Ectodermal cell (in vitro differentiated cells): ENCODE data around the gene MYH11. TPM values are rescaled to one million over a fixed set of nuclear protein-coding genes. Genes with fewer than 3 reads are reported as not detected.

Experiments used
- H3K27ac ChIP-seq: 2 replicates; pipeline ENCODE4 v1.7.0; 2013; ENCODE audit warnings: mild to moderate bottlenecking, low read depth, low read length; ENCODE audit not compliant: insufficient read depth, poor library complexity, severe bottlenecking
- H3K27me3 ChIP-seq: 2 replicates; pipeline ENCODE4 v1.7.0; 2013; ENCODE audit warnings: mild to moderate bottlenecking, low read length; ENCODE audit not compliant: insufficient read depth, control insufficient read depth, poor library complexity, severe bottlenecking
- H3K36me3 ChIP-seq: one replicate; pipeline ENCODE4 v1.7.0; 2013; ENCODE audit warnings: low read length; ENCODE audit not compliant: control insufficient read depth, insufficient read depth
- H3K4me1 ChIP-seq: one replicate; pipeline ENCODE4 v1.7.0; 2013; ENCODE audit warnings: low read length; ENCODE audit not compliant: control insufficient read depth, insufficient read depth
- H3K4me3 ChIP-seq: 2 replicates; pipeline ENCODE4 v1.7.0; 2013; ENCODE audit warnings: low read depth, low read length, control low read depth; ENCODE audit not compliant: insufficient read depth
- H3K9me3 ChIP-seq: 2 replicates; pipeline ENCODE4 v1.7.0; 2013; ENCODE audit warnings: mild to moderate bottlenecking, low read length, moderate library complexity; ENCODE audit not compliant: control insufficient read depth
- WGBS, 2 experiments: methylation state at CpG; one replicate each; pipeline ENCODE4 v1.1.7; 2013; ENCODE audit warnings: missing lambda C conversion rate in 2 of 2; 5-methylcytosine and 5-hydroxymethylcytosine counted together
- polyA plus RNA-seq, 4 experiments: library from polyadenylated mRNA; stranded (reverse); fragments of 50-300 nt; gene quantifications; one replicate each; pipeline ENCODE4 v1.2.3, GENCODE V29; 2013

Gene MYH11
- 2.0 TPM for polyA plus RNA-seq (2013, experiment 1 of 4)
- 1.2 TPM for polyA plus RNA-seq (2013, experiment 2 of 4)
- polyA plus RNA-seq (2013, experiment 3 of 4) = 0.80 TPM
- polyA plus RNA-seq (2013, experiment 4 of 4) = 0.97 TPM

GRCh38 chr16:15856901-15857698, at the start of gene MYH11:
MYH11 (minus strand) TSS chr16:15857028; CDS start chr16:15838252, 18,776 bp downstream.
- Histone ChIP-seq H3K9me3 (no peaks in the 10 kb centered on the region), H3K27ac (no peak within 1 kb of the TSS), H3K4me1 (peaks cover 8% of the 10 kb centered on the region), H3K27me3 (peaks cover 58% of the 10 kb centered on the region), H3K4me3 (peak within 1 kb of the TSS; percentile 42), H3K36me3 (no peaks in the 10 kb centered on the region)
- WGBS, 2 experiments = 1% methylated on average over 49 of the region's 49 CpGs

GRCh38 chr16:15906439-15906838, 49.6 kb upstream of the MYH11 start:
- Histone ChIP-seq H3K27me3 (no peaks in the 10 kb centered on the region), H3K36me3 (no peaks in the 10 kb centered on the region), H3K4me1 (no peaks in the 10 kb centered on the region), H3K4me3 (no peak overlapping the region), H3K27ac (no peak overlapping the region), H3K9me3 (no peaks in the 10 kb centered on the region)
- 90 to 91% methylated on average over 2 of the region's 2 CpGs for WGBS, 2 experiments

GRCh38 chr16:15903960-15904359, 47.1 kb upstream of the MYH11 start:
- no peaks in the 10 kb centered on the region for H3K9me3 ChIP-seq
- no peak overlapping the region for H3K4me3 ChIP-seq
- no peak overlapping the region for H3K27ac ChIP-seq
- 96 to 97% methylated on average over 4 to 5 of the region's 5 CpGs for WGBS, 2 experiments
- no peaks in the 10 kb centered on the region for H3K36me3 ChIP-seq
- H3K4me1 ChIP-seq = no peaks in the 10 kb centered on the region
- H3K27me3 ChIP-seq = no peaks in the 10 kb centered on the region

GRCh38 chr16:15900901-15901500, 44.2 kb upstream of the MYH11 start:
- no peaks in the 10 kb centered on the region for H3K36me3 ChIP-seq

GRCh38 chr16:15900357-15900756, 43.5 kb upstream of the MYH11 start:
- H3K27me3 ChIP-seq = no peaks in the 10 kb centered on the region
- no peak overlapping the region for H3K27ac ChIP-seq
- no peaks in the 10 kb centered on the region for H3K4me1 ChIP-seq
- H3K36me3 ChIP-seq = no peaks in the 10 kb centered on the region
- no peaks in the 10 kb centered on the region for H3K9me3 ChIP-seq
- no peak overlapping the region for H3K4me3 ChIP-seq
- 89 to 92% methylated on average over 3 of the region's 3 CpGs for WGBS, 2 experiments

More at GRCh38 chr16:15900901-15901500, 44.2 kb upstream of the MYH11 start:
- no peaks in the 10 kb centered on the region for H3K4me1 ChIP-seq
- no peaks in the 10 kb centered on the region for H3K9me3 ChIP-seq
- no peaks in the 10 kb centered on the region for H3K27me3 ChIP-seq
- no peak overlapping the region for H3K4me3 ChIP-seq
- 91 to 93% methylated on average over 5 to 6 of the region's 6 CpGs for WGBS, 2 experiments
- H3K27ac ChIP-seq = no peak overlapping the region

- no peaks in the 10 kb centered on the region for H3K9me3 ChIP-seq
- no peaks in the 10 kb centered on the region for H3K27me3 ChIP-seq
- no peaks in the 10 kb centered on the region for H3K36me3 ChIP-seq
- no peak overlapping the region for H3K4me3 ChIP-seq
- 83 to 87% methylated on average over 9 of the region's 9 CpGs for WGBS, 2 experiments
- no peaks in the 10 kb centered on the region for H3K4me1 ChIP-seq
- H3K27ac ChIP-seq = no peak overlapping the region
Measured at GRCh38 chr16:15899538-15900100, 42.8 kb upstream of the MYH11 start.

- no peaks in the 10 kb centered on the region for H3K27me3 ChIP-seq
- H3K4me3 ChIP-seq = no peak overlapping the region
- H3K9me3 ChIP-seq = no peaks in the 10 kb centered on the region
- no peaks in the 10 kb centered on the region for H3K4me1 ChIP-seq
- no peaks in the 10 kb centered on the region for H3K36me3 ChIP-seq
- H3K27ac ChIP-seq = no peak overlapping the region
- 89 to 92% methylated on average over 6 of the region's 6 CpGs for WGBS, 2 experiments
Measured at GRCh38 chr16:15898654-15899053, 41.8 kb upstream of the MYH11 start.

- Histone ChIP-seq H3K27me3 (no peaks in the 10 kb centered on the region), H3K27ac (no peak overlapping the region), H3K36me3 (no peaks in the 10 kb centered on the region), H3K4me3 (no peak overlapping the region), H3K4me1 (no peaks in the 10 kb centered on the region), H3K9me3 (no peaks in the 10 kb centered on the region)
- whole genome bisulfite sequencing, 2 experiments = 72 to 77% methylated on average over 5 of the region's 5 CpGs
Measured at GRCh38 chr16:15897834-15898254, 41.0 kb upstream of the MYH11 start.

- Histone ChIP-seq H3K9me3 (no peaks in the 10 kb centered on the region), H3K4me3 (no peak overlapping the region), H3K27me3 (no peaks in the 10 kb centered on the region), H3K27ac (no peak overlapping the region), H3K36me3 (no peaks in the 10 kb centered on the region), H3K4me1 (no peaks in the 10 kb centered on the region)
- WGBS, 2 experiments = 93 to 94% methylated on average over 8 of the region's 8 CpGs
Measured at GRCh38 chr16:15897121-15897780, 40.4 kb upstream of the MYH11 start.
